HG02678 (cell line): Measurements from ENCODE around the gene GPHB5.
"Not testable (repeated sequence)": the region's sequence is repeated elsewhere in the genome, so short reads cannot be mapped to it uniquely, and the experiment has no call there.

Experiments used
- ATAC-seq: cut with Tn5 transposase; IDR thresholded peaks from one replicate; pipeline ENCODE4 v1.9.1; 2021; ENCODE audit warnings: mild to moderate bottlenecking, moderate library complexity; ENCODE audit not compliant: unreplicated experiment

Gene GPHB5

DNA sequence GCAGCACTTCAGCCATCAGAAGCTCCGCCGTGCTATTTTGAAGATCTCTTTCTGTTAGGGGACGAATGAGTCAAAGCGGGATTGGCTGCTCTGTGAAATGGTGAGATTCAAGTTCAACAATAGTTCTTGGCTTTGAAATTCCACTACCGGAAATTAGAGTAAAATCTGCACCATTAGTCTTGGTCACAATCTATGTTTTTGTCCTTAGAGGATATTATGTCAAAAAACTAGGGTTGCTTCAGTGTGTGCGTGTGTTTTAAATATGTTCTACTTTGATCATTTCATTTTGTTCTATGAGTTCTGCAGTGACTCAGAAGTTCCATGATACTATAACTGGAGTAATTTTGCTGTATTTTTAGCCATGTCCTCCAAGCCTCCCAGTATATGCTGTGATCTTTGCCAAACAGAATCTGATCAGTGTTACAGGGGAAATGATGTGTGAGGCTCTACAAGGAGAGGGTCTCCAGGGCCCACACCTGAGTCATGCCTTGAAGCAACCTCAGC is 22.6 kb downstream of the GPHB5 start:
- ATAC-seq = no peak

DNA sequence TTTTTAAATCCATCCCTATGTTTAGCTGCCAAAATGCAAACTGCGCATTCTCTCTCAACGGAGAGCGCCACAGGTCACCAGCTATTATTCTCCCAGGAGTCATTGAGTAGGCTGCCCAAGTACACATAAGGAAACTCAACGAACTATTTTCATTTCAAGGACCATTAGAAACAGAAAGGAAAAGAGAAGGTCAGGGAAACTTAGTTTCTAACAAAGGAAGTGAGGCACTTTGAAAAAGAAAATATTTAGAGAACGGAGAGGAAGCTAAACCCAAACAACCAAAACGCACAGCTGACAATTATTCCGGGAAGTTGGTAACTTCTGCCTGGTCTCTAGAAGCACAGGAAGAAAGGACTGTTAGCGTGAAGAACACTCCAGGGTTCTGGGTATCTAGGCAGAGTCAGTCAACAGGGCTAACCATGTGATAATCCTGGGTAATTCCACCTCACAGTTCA is 23.5 kb downstream of the GPHB5 start:
- no peak for ATAC-seq

DNA sequence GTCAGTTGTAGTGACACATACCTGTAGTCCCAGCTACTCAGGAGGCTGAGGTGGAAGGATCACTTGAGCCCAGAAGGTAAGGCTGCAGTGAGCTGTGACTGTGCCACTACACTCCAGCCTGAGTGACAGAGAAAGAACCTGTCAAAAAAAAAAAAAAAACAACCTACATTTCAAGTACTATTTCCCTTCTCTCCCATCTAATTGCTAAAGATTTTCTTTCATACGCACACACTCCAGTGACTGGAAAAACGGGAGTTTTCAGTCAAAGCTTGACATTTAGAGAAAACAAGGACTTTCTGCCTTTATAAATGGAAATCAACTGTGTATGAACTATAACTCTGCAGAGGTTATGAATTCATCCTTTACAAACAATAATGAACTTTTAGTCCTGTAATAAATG is 25.9 kb downstream of the GPHB5 start:
- no peak for ATAC-seq

GRCh38 chr14:63290741-63291430 is 27.8 kb downstream of the GPHB5 start:
- no peak for ATAC-seq

DNA sequence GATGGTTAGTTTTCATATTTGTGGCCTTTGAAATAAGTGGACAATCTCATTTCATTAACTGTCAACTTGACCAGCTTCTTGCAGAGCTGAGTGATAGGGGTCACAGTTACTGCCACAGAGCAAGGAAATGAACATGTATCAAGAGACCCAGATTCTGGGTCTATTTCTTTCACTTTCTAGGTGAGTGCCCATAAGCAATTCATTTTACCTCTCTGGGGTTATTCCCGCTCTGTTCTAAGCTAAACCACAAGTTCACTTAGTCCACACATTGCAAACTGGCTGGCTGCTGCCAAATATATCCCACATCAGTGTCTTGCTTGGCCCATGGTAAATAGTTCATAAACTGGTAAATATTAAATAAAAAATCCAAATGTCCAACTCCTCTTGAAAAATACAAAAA is 29.9 kb downstream of the GPHB5 start:
- no peak for ATAC-seq

- no peak for ATAC-seq
Measured at GRCh38 chr14:63287666-63288483, 30.9 kb downstream of the GPHB5 start.

DNA sequence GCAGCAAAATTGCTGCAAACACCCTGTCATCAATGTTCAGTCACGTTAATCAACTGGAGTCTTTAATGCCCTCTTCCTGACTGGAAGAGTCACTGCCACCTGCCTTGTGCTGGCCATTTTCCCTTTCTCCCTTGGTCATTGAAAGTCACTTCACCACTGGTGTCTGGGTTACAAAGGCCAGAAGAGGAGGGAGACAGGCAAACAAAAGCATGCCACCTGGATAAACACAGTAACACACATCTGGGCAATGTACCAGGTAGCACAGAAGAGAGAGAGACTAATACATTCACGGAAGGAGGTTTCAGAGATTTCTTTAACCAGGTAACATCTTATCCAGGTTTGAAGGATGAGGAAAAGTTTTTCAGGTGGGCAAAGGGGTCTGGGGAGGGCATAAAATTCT is 32.7 kb downstream of the GPHB5 start:
- no peak for ATAC-seq

DNA sequence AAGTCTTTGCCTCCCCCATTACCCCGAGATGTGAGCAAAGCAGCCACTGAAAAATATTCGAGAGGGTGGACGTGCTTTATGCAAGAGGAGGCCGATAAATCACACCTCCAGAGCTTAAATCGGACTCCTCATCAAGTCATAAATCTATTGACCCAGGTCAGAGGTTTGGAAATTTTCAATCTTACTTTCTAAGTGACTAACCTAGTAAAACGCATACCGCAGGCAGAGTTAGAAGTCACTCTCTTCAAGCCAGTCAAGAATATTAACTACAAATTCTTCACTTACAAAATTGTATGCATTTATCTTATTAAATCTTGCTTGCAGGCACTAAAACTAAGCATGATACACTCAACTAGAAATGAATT is 34.9 kb downstream of the GPHB5 start:
- ATAC-seq = no peak

DNA sequence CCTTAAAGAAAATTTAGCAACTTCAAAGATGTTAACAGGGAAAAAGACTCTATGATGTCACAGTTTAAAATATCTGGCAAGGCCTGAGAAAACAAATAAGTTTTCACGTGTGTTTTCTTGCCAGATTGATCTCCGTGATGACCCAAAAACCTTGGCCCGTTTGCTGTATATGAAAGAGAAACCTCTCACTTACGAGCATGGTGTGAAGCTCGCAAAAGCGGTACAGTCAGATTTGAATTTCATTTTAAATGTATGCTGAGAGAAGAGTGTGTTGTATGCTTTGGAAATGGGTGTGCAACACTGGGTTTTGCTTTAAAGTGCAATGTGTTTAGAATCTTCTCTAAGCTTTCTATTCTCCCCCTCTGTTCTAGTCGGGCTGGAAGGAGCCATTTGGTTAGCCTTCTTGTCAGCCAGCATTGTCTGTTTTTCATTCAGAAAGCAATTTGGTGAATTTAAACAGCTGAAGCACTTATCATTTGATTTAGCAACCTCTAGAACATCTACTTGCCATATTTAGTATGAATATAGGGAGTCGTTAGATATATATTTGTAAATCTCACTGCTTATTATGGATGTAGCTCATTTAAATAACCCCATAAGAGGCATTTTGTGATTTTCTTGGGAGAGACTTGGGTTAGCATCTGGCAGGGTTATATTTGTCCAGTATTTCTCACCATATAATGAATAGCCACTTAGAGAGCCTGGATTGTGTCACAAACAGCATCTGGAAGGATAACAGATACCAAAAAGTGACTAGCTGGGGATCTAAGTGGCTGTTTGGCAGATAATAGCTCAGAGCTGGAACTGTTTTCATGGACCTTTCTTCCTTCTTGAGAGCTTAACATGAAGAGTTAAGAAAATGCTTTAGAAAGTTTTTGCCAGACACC is 35.5 kb downstream of the GPHB5 start:
- no peak for ATAC-seq

DNA sequence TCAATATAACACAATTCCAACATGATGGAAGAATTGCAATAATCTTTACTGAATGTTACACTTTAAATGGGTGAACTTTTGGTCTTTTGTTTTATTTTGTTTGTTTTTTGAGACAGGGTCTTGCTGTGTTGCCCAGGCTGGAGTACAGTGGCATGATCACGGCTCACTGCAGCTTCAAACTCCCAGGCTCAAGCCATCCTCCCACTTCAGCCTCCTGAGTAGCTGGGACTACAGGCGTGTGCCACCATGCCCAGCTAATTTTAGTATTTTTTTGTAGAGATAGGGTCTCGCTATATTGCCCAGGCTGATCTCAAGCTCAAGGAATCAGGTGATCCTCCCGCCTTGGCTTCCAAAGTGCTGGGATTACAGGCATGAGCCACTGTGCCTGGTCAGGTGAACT is 38.8 kb downstream of the GPHB5 start:
- ATAC-seq = not testable (repeated sequence)

- no peak for ATAC-seq
Measured at GRCh38 chr14:63277591-63278183, 41.0 kb downstream of the GPHB5 start.

DNA sequence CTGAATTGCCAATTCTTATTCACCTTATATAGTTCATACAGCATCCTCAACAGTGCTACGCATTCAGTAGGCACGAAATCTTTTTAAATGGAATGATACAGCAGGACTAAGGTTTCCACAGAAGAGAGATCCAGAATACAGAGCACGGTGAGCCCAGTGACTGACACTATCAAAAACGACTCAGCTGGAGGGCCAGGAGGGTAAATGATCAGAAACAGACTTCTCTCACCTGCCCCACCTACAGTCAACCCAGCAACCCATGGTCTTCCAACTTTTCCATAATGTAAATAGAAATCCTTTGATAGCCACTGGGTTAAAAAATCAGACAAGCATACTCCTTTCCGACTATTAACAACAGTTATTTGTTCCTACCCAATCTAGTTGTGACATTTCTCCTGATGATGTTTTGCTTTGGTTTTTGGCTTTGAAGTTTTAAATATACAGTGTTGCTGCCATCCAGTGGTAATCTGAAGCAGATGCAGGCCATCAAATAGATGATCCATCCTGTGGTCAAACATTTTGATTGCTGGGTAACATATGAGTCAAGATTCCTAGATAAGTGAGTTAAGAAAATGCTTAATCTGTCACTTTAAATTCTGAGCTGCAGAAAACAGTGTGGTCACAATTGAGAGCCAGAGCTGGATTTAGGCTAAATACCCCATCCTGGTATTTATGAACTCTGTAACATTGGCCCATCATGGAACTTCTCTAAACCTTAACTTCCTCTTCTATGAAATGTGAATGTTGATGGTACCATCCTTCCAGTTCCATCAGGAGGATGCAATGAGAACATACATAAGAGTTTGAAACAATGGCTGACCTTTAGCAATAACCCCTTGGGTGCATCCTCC is 42.0 kb downstream of the GPHB5 start:
- ATAC-seq = peak; percentile 55

GRCh38 chr14:63276016-63276415 is 42.7 kb downstream of the GPHB5 start:
- no peak for ATAC-seq

- no peak for ATAC-seq
Measured at GRCh38 chr14:63275611-63276010, 43.1 kb downstream of the GPHB5 start.

DNA sequence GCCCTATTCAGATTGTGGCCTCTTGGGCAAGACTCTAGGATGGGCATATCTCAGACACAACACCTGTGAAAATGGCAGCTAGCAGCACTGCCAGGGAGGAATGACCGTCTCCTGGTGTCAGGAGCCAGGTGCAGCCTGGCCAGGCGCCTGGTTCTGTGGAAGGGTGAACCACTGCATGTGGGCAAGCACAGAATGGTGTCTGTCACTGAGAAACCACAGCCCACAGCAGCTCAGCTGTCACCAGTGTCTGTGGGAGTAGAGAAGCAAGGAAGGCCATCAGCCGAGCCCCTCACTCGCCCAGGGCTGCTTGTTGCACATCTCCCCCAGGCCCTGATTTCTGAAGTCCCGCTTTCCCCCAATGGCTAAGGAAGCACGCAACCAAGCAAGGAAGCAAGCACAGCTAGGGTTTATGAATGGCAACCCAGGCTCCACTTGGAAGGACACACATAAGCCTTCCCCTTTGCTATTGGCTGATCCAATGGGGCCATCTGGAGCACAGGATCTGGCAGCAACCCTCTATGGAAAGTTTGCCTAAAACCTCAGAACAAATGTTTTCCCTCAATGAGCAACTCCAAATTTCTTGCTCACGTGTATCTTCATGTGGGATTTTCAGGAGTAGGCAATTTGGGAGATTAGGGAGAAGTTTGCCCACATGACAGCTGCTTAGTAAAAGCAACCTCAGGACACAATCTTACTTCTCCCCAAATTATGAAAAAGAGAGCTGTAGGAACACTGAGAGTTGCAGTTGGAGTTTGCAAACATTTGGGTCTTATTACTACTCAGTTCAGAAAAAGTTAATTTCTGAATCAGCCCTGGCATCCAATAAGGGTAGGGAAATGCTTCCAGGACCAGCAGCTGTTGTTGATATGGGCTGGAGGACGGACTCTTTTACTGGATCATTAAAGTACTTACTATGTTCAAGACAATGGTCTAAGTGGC is 44.7 kb downstream of the GPHB5 start:
- ATAC-seq = no peak

DNA sequence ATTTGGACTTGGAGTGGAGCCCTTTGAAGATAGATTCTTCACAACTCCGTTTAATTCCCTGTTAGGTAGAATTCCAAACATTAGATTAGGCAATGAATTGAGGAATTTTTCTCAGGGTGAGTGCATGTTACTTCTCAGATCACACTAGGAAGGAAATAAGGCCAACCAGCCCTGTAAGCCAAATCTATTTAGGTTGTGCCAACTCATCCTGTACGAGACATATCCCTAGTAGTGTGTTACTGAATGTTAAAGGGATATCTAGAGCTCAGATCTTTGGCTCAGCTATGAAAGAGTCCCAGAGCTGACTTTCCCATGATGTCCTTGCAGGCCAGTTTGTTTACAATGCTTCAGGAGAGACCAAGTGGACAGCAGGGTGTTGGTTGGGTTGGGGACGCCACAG is 45.6 kb downstream of the GPHB5 start:
- ATAC-seq = no peak

DNA sequence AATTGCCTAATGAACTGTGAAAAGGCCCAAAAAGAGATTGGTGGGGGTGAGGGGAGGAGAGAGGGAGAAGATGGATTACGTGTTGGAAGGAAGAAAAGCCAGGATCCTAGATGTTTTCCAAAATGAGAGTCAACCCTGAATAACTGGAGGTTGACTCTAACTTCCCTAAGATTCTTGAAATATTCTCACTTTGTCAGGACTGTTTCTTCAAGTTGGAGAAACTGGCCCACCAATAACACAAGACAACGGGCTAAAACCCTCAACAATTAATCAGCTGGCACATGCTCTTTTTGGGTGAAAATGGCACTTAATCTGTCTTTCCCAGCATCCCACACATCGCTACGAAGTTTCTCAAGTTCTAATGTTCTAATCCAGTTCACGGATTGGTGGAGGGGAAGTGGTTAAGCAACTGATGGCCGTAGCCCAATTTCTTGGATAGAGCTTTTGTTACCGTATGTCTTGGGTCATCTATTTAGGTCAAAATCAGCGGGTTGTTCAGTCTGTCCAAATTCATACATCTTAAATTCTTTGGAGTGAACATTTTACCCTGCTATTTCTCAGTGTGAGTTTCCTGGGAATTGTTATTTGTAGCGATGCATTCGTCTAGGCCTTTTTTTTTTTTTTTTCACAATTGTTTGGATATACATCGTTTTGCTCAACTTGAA is 49.0 kb downstream of the GPHB5 start:
- ATAC-seq = no peak

GRCh38 chr14:63268771-63269170 is 50.0 kb downstream of the GPHB5 start:
- no peak for ATAC-seq
